Activated gamma-delta T cell treated with anti-CD3 and anti-CD28 coated beads, Interleukin-2, amount 50 U/mL, for 16 hours (primary cell): Measurements from ENCODE around the gene HASPIN.

Experiments
- DNase-seq: peaks from one replicate; pipeline ENCODE4 v3.0.0-alpha.2; 2020; ENCODE audit warnings: low read depth

The HASPIN gene

GRCh38 chr17:3735515-3735914 lies 11.8 kb downstream of the HASPIN start:
- no peak for DNase-seq

- peak; percentile 71 for DNase-seq
Observed at GRCh38 chr17:3738562-3739295, 15.0 kb downstream of the HASPIN start.

GRCh38 chr17:3739422-3740124 lies 15.9 kb downstream of the HASPIN start:
- DNase-seq, result no peak

GRCh38 chr17:3740611-3741073 lies 16.9 kb downstream of the HASPIN start:
- peak; percentile 33 for DNase-seq

GRCh38 chr17:3744014-3744413 lies 20.3 kb downstream of the HASPIN start:
- DNase-seq, result no peak

GRCh38 chr17:3745071-3745470 lies 21.4 kb downstream of the HASPIN start:
- DNase-seq, result no peak

GRCh38 chr17:3747805-3748204 lies 24.1 kb downstream of the HASPIN start:
- DNase-seq, result no peak

GRCh38 chr17:3748576-3748975 lies 24.9 kb downstream of the HASPIN start:
- no peak for DNase-seq

GRCh38 chr17:3750296-3750695 lies 26.6 kb downstream of the HASPIN start:
- no peak for DNase-seq

GRCh38 chr17:3750926-3751325 lies 27.2 kb downstream of the HASPIN start:
- peak; percentile 42 for DNase-seq

- no peak for DNase-seq
Observed at GRCh38 chr17:3751836-3752235, 28.1 kb downstream of the HASPIN start.

- DNase-seq, result no peak
Observed at GRCh38 chr17:3753624-3754023, 29.9 kb downstream of the HASPIN start.

GRCh38 chr17:3754066-3754457 lies 30.4 kb downstream of the HASPIN start:
- no peak for DNase-seq

- peak; percentile 59 for DNase-seq
Observed at GRCh38 chr17:3754458-3755334, 31.0 kb downstream of the HASPIN start.

GRCh38 chr17:3755335-3756030 lies 31.8 kb downstream of the HASPIN start:
- no peak for DNase-seq

GRCh38 chr17:3759597-3760216 lies 36.0 kb downstream of the HASPIN start:
- no peak for DNase-seq

- no peak for DNase-seq
Observed at GRCh38 chr17:3761036-3761917, 37.6 kb downstream of the HASPIN start.

GRCh38 chr17:3761918-3762380 lies 38.2 kb downstream of the HASPIN start:
- DNase-seq, result no peak

GRCh38 chr17:3762922-3763776 lies 39.4 kb downstream of the HASPIN start:
- peak; percentile 42 for DNase-seq
